Esophagus squamous epithelium (tissue), 5 donors: ENCODE data around the gene PPM1A. TPM values are rescaled to one million over a fixed set of nuclear protein-coding genes. Genes with fewer than 3 reads are reported as not detected.

Experiments used
- DNase-seq: peaks from one replicate; lab custom pipeline; 2025; lab: John Stamatoyannopoulos, UW
- H3K27ac ChIP-seq, 4 donors: fragments of 200-600 bp; sonication (generic); one replicate each; pipeline ENCODE4 v1.5.1; 2016 to 2019; ENCODE audit warnings: mild to moderate bottlenecking in 1 of 4
- H3K27me3 ChIP-seq, 4 donors: fragments of 200-600 bp; sonication (generic); 1 replicate in 3 of 4; 2 replicates in 1 of 4; pipeline versions ENCODE4 v1.5.1 to v1.6.0; 2017 to 2021; ENCODE audit warnings: antibody characterized with exemption in 1 of 4
- H3K36me3 ChIP-seq, 3 donors: fragments of 200-600 bp; sonication (generic); one replicate each; pipeline ENCODE4 v1.5.1; 2016 to 2019
- H3K4me1 ChIP-seq, 3 donors: fragments of 200-600 bp; sonication (generic); one replicate each; pipeline ENCODE4 v1.5.1; 2017 to 2019
- H3K4me3 ChIP-seq, 4 donors: fragments of 200-600 bp; sonication (generic); 1 replicate in 3 of 4; 2 replicates in 1 of 4; pipeline ENCODE4 v1.5.1; 2016 to 2019; ENCODE audit warnings: mild to moderate bottlenecking in 2 of 4, moderate library complexity in 1 of 4
- H3K9me3 ChIP-seq, 3 donors: fragments of 200-600 bp; sonication (generic); one replicate each; pipeline ENCODE4 v1.5.1; 2016 to 2019
- CTCF ChIP-seq, 6 experiments: fragments of 450-650 bp in 4 of 6; fragments of 200-600 bp in 2 of 6; sonication (generic) in 2 of 6; IDR thresholded peaks; one replicate each; pipeline ENCODE4 v1.5.1; 2016 to 2019; ENCODE audit warnings: antibody characterized with exemption in 6 of 6, mild to moderate bottlenecking in 4 of 6, moderate library complexity in 4 of 6
- POLR2A ChIP-seq, 4 donors: fragments of 450-650 bp; IDR thresholded peaks; one replicate each; pipeline ENCODE4 v1.6.1; 2017; ENCODE audit warnings: antibody characterized with exemption in 4 of 4, mild to moderate bottlenecking in 4 of 4, moderate library complexity in 3 of 4
- WGBS, 2 donors: methylation state at CpG; one replicate each; pipeline ENCODE4 v1.1.5; 2018; 5-methylcytosine and 5-hydroxymethylcytosine counted together
- intact Hi-C: fragments of 100-400 bp; cut with DNase I; formaldehyde crosslinking; loops from one replicate; pipeline ENCODE4 v1.15.0; 2022
- total RNA-seq, 4 donors: library from RNA; depleted of rRNA; stranded (reverse); fragments of >200 nt; gene quantifications; one replicate each; pipeline ENCODE4 v1.1.0, GENCODE V29; 2016
- donor health status: DM: yes; HTN: yes; CAD: no.

Gene PPM1A
- total RNA-seq, 4 donors from 2014 or later, result 16.7 to 34.3 (median 22.7) TPM

- H3K36me3 ChIP-seq, result peaks cover 0 to 79% (median 0%) of the 10 kb centered on the region in 3 donors
Observed at GRCh38 chr14:60287452-60287851, 38.4 kb downstream of the PPM1A start.

DNA sequence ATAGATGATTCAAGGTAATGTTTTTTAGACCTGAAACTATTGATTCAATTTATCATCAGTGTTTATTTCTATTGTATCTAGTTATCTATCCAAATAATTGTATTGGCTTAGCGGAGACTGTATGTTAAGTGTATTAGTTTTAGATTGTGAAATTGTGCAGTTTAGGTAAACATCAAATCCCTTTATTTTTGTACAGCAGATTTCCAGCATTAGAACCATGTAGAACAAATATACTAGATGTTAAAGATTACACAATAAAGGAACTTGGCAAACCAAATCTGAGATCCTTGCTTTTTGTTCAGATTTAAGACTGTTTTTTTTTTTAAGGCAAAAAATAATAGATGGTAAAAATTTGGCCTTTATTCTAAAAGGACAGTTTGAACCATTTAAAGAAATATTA lies 39.3 kb downstream of the PPM1A start:
- WGBS, 2 donors, result 90 to 93% methylated on average over 1 of the region's 1 CpG
- TF ChIP-seq CTCF (IDR thresholded peaks at IDR 0.05) (no peak), POLR2A (IDR thresholded peaks at IDR 0.05) (no peak)
- no peak for DNase-seq
- H3K4me1 ChIP-seq, result no peaks in the 10 kb centered on the region
- H3K36me3 ChIP-seq, result peaks cover 0 to 79% (median 0%) of the 10 kb centered on the region in 3 donors
- H3K4me3 ChIP-seq, result no peak overlapping the region
- no peaks in the 10 kb centered on the region for H3K9me3 ChIP-seq
- intact Hi-C loops, result no loop called here
- no peak overlapping the region for H3K27ac ChIP-seq
- no peaks in the 10 kb centered on the region for H3K27me3 ChIP-seq

More at GRCh38 chr14:60287452-60287851, 38.4 kb downstream of the PPM1A start:
- H3K4me3 ChIP-seq, result no peak overlapping the region
- H3K9me3 ChIP-seq, result no peaks in the 10 kb centered on the region
- H3K27ac ChIP-seq, result no peak overlapping the region
- DNase-seq, result no peak
- H3K4me1 ChIP-seq, result no peaks in the 10 kb centered on the region
- intact Hi-C loops, result no loop called here
- no peaks in the 10 kb centered on the region for H3K27me3 ChIP-seq
- TF ChIP-seq POLR2A (IDR thresholded peaks at IDR 0.05) (no peak), CTCF (IDR thresholded peaks at IDR 0.05) (no peak)

DNA sequence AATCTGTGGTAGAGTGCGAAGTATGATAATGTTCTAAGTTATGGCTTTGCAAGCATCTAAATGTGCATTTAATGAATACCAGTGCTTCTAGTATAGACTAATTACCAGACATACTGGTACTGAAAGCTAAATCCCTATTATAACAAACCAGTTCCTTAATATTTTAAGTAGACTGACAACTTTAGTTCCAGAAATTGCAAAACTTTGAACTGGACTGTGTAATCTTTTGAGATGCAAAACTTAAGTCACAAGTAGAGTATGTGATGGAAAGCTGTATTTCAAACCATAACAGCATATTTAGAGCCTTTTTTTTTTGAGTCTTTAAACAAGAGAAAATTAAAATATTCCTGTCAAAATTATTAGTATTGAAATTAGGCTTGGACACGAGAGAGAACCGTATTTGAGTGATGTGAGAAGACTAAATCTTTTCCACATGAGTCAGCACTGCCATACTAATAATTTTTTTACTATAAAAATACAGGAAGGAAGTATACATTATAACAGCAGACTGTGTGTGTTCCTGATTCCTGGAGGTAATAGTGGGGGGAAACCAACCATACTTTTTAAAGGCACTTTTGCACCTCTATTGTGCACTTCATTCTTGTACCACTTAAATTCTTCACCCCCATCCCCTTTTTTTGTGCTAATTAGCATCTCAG lies 45.5 kb downstream of the PPM1A start:
- H3K4me3 ChIP-seq, result no peak overlapping the region
- no peaks in the 10 kb centered on the region for H3K4me1 ChIP-seq
- DNase-seq, result no peak
- intact Hi-C loops, result no loop called here
- no peak overlapping the region for H3K27ac ChIP-seq
- no peaks in the 10 kb centered on the region for H3K9me3 ChIP-seq
- H3K36me3 ChIP-seq, result peaks cover 0 to 63% (median 0%) of the 10 kb centered on the region in 3 donors
- no peak for TF ChIP-seq POLR2A (IDR thresholded peaks at IDR 0.05)
- TF ChIP-seq CTCF (IDR thresholded peaks at IDR 0.05), result no peak
- WGBS, 2 donors, result 81% methylated on average over 3 of the region's 3 CpGs
- H3K27me3 ChIP-seq, result no peaks in the 10 kb centered on the region

DNA sequence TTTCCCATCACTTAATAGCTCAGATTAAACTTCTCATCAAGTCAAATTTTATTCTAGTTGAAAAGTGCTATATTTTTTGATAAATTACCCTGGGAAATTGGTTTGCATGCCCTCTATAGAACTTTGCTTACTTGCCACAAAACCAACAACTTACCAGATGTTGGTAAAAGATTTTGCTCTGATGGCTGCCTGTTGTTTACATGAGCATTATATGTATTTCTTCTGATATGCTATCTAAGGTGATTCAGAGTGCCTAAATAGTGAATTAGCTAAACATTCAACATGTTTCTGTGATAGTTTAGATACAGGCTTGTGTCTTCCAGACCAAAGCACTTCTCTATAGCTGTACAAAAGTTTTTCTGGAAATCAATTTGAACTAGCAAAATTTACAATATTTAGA lies 51.0 kb downstream of the PPM1A start:
- intact Hi-C loops, result no loop called here
- Histone ChIP-seq H3K4me3 (no peak overlapping the region), H3K27ac (no peak overlapping the region), H3K27me3 (no peaks in the 10 kb centered on the region), H3K36me3 (peaks cover 0 to 19% (median 0%) of the 10 kb centered on the region in 3 donors), H3K4me1 (no peaks in the 10 kb centered on the region), H3K9me3 (no peaks in the 10 kb centered on the region)
- TF ChIP-seq POLR2A (IDR thresholded peaks at IDR 0.05) (no peak), CTCF (IDR thresholded peaks at IDR 0.05) (no peak)
- DNase-seq, result no peak

DNA sequence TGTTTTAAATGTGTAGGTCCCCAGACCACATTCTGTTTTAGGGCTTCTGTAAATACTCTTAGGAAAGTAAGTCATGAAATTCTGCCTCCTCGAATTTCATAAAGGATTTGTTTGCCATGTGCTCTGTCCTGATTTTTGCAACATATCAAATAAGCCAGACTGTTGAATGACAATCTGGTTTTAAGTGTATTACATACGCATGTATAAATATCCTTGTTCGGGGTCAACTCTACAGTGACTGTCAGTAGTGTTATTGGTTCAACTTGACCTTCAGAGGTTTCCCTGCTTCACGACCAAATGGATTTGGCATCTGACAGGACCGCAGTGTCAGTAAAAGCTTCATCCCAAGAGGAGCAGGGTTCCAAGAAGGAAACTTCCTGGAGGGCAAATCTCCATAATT lies 52.7 kb downstream of the PPM1A start:
- Histone ChIP-seq H3K36me3 (peaks cover 0 to 11% (median 0%) of the 10 kb centered on the region in 3 donors), H3K4me3 (no peak overlapping the region), H3K4me1 (no peaks in the 10 kb centered on the region), H3K27me3 (no peaks in the 10 kb centered on the region), H3K9me3 (no peaks in the 10 kb centered on the region), H3K27ac (no peak overlapping the region)
- TF ChIP-seq POLR2A (IDR thresholded peaks at IDR 0.05), result no peak
- no peak for TF ChIP-seq CTCF (IDR thresholded peaks at IDR 0.05)
- 82 to 89% methylated on average over 5 of the region's 5 CpGs for WGBS, 2 donors
- intact Hi-C loops, result no loop called here
- DNase-seq, result no peak
